Naive thymus-derived CD4-positive, alpha-beta T cell (primary cell): Measurements from ENCODE around the gene PFKL. TPM values are rescaled to one million over a fixed set of nuclear protein-coding genes. Genes with fewer than 3 reads are reported as not detected.

Experiments
- ATAC-seq: fragments of 150-1000 bp; cut with Tn5 transposase; 2 replicates; pipeline ENCODE4 v1.10.0; 2021; ENCODE audit warnings: mild to moderate bottlenecking, moderate library complexity
- CTCF ChIA-PET: fragments of 350-600 bp; sonication (Branson Sonifier 250); formaldehyde crosslinking; loops from one replicate; lab custom pipeline; 2021; ENCODE audit warnings: antibody characterized with exemption; lab: Charles Lee
- POLR2A ChIA-PET: fragments of 350-600 bp; sonication (Branson Sonifier 250); formaldehyde crosslinking; loops from one replicate; lab custom pipeline; 2021; ENCODE audit warnings: antibody characterized with exemption, inconsistent platforms; lab: Charles Lee
- DNase-seq, 9 donors: peaks; one replicate each; pipeline versions ENCODE4 v3.0.0 to v3.0.0-alpha.2; 2020 to 2022; ENCODE audit warnings: mixed read lengths in 1 of 9
- H3K27ac ChIP-seq: one replicate; pipeline ENCODE4 v1.7.0; 2013; ENCODE audit warnings: mild to moderate bottlenecking, low read depth, low read length, moderate library complexity
- H3K27me3 ChIP-seq, 2 donors: one replicate each; pipeline ENCODE4 v1.7.0; 2013; ENCODE audit warnings: low read length in 2 of 2, mild to moderate bottlenecking in 2 of 2, moderate library complexity in 2 of 2; ENCODE audit not compliant: control insufficient read depth in 2 of 2, insufficient read depth in 2 of 2
- H3K36me3 ChIP-seq, 3 experiments: 1 replicate in 2 of 3; 2 replicates in 1 of 3; pipeline ENCODE4 v1.7.0; 2013; ENCODE audit warnings: low read length in 3 of 3, mild to moderate bottlenecking in 3 of 3, moderate library complexity in 1 of 3; ENCODE audit not compliant: insufficient read depth in 3 of 3, control insufficient read depth in 2 of 3
- H3K4me1 ChIP-seq, 2 donors: one replicate each; pipeline ENCODE4 v1.7.0; 2013; ENCODE audit warnings: low read length in 2 of 2, mild to moderate bottlenecking in 2 of 2, moderate library complexity in 1 of 2; ENCODE audit not compliant: control insufficient read depth in 2 of 2, insufficient read depth in 2 of 2
- H3K4me3 ChIP-seq: 2 replicates; pipeline ENCODE4 v1.7.0; 2013; ENCODE audit warnings: mild to moderate bottlenecking, low read length
- H3K9me3 ChIP-seq, 3 experiments: 1 replicate in 2 of 3; 2 replicates in 1 of 3; pipeline ENCODE4 v1.7.0; 2013; ENCODE audit warnings: low read length in 3 of 3; ENCODE audit not compliant: control insufficient read depth in 2 of 3
- H3K27ac Mint-ChIP-seq, 9 donors: one replicate each; pipeline ENCODE4 v1.8.0; 2020 to 2022; ENCODE audit warnings: mixed read lengths in 9 of 9, mild to moderate bottlenecking in 8 of 9, moderate library complexity in 5 of 9, inconsistent platforms in 2 of 9
- H3K27me3 Mint-ChIP-seq, 5 donors: one replicate each; pipeline ENCODE4 v1.8.0; 2021 to 2022; ENCODE audit warnings: mixed read lengths in 5 of 5, mild to moderate bottlenecking in 1 of 5
- H3K36me3 Mint-ChIP-seq, 5 donors: one replicate each; pipeline ENCODE4 v1.8.0; 2020 to 2022; ENCODE audit warnings: mixed read lengths in 5 of 5, mild to moderate bottlenecking in 3 of 5, inconsistent platforms in 1 of 5
- H3K4me1 Mint-ChIP-seq, 7 donors: one replicate each; pipeline ENCODE4 v1.8.0; 2020 to 2022; ENCODE audit warnings: mixed read lengths in 7 of 7, mild to moderate bottlenecking in 3 of 7, inconsistent platforms in 1 of 7
- H3K4me3 Mint-ChIP-seq, 10 donors: one replicate each; pipeline ENCODE4 v1.8.0; 2020 to 2022; ENCODE audit warnings: mild to moderate bottlenecking in 10 of 10, mixed read lengths in 10 of 10, moderate library complexity in 6 of 10, inconsistent platforms in 2 of 10
- H3K9me3 Mint-ChIP-seq, 11 donors: one replicate each; pipeline ENCODE4 v1.8.0; 2020 to 2022; ENCODE audit warnings: mixed read lengths in 11 of 11, mild to moderate bottlenecking in 4 of 11, inconsistent platforms in 1 of 11, moderate library complexity in 1 of 11
- intact Hi-C, 2 donors: fragments of 100-400 bp; cut with micrococcal nuclease; formaldehyde crosslinking; loops; one replicate each; pipeline ENCODE4 v1.15.1; 2023
- polyA plus RNA-seq, 2 donors: library from polyadenylated mRNA; unstranded; fragments of 300-500 nt; fragmentation: Illumina TruSeq; gene quantifications; one replicate each; pipeline ENCODE4 v1.2.3, GENCODE V29; 2021
- total RNA-seq, 6 experiments: library from RNA in 5 of 6; stranded (reverse) in 5 of 6; gene quantifications; 1 replicate in 5 of 6; 2 replicates in 1 of 6; pipeline ENCODE4 v1.2.3 and lab custom pipeline; 2021 to 2026

PFKL gene
- total and polyA plus RNA-seq, 7 experiments from 2014 or later = 75.0 to 196 (median 109) TPM

DNA sequence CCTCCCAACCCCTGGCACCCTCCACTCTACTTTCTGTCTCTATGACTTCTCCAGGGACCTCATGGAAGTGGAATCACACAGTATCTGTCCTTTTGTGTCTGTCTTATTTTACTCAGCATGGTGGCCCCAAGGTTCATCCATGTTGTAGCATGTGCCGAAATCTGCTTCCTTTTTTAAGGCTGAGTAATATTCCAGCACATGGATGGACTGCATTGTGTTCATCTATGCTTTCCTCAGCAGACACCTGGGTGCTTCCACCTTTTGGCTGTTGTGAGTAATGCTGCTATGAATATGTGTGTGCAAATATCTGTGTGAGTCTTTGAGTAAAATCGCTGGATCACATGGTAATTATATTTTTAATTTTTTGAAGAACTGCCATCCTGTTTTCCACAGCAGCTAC lies 1.6 kb upstream of the PFKL start:
- intact Hi-C loops = loop anchor here in 1 of 2 donors (2.0 kb wide), 1 partner anchor 286 kb away; the partner anchor contains the start of gene TRAPPC10
- H3K9me3 Mint-ChIP-seq = no peaks in the 10 kb centered on the region
- H3K4me1 Mint-ChIP-seq = peaks cover 30 to 59% (median 44%) of the 10 kb centered on the region in 7 donors
- H3K27me3 Mint-ChIP-seq = no peaks in the 10 kb centered on the region
- peak in 1 of 9 donors; percentile 24 for DNase-seq
- ChIA-PET POLR2A (interaction anchor here (0.6 to 1.7 kb wide), 2 partner anchors 154 to 215 kb away, joined by 3 to 5 read pairs; no protein-coding TSS in a partner anchor), CTCF (interaction anchor here (0.6 to 1.8 kb wide), 10 partner anchors 9 to 322 kb away, joined by 3 to 5 read pairs (median 3); no protein-coding TSS in a partner anchor)
- peaks cover 22 to 55% of the 10 kb centered on the region in 2 donors for H3K4me1 ChIP-seq
- peak overlapping the region; percentile 21 to 95 (median 76) for H3K4me3 Mint-ChIP-seq
- no peaks in the 10 kb centered on the region for H3K9me3 ChIP-seq
- H3K27me3 ChIP-seq = no peaks in the 10 kb centered on the region
- H3K27ac Mint-ChIP-seq = peak overlapping the region in 8 of 9 donors; percentile 34 to 79 (median 66)
- no peak overlapping the region for H3K27ac ChIP-seq
- no peaks in the 10 kb centered on the region for H3K36me3 ChIP-seq
- no peak overlapping the region for H3K4me3 ChIP-seq
- no peak for ATAC-seq
- H3K36me3 Mint-ChIP-seq = peaks cover 0 to under 1% (median 0%) of the 10 kb centered on the region in 5 donors

GRCh38 chr21:44299085-44299457 lies 782 bp upstream of the PFKL start:
- peaks cover 0 to 1% (median 0%) of the 10 kb centered on the region in 3 experiments for H3K36me3 ChIP-seq
- CTCF ChIA-PET = interaction anchor here (1.2 to 1.8 kb wide), 2 partner anchors 15 to 235 kb away, joined by 3 to 5 read pairs; no protein-coding TSS in a partner anchor
- H3K36me3 Mint-ChIP-seq = peaks cover 0 to 1% (median 0%) of the 10 kb centered on the region in 5 donors

DNA sequence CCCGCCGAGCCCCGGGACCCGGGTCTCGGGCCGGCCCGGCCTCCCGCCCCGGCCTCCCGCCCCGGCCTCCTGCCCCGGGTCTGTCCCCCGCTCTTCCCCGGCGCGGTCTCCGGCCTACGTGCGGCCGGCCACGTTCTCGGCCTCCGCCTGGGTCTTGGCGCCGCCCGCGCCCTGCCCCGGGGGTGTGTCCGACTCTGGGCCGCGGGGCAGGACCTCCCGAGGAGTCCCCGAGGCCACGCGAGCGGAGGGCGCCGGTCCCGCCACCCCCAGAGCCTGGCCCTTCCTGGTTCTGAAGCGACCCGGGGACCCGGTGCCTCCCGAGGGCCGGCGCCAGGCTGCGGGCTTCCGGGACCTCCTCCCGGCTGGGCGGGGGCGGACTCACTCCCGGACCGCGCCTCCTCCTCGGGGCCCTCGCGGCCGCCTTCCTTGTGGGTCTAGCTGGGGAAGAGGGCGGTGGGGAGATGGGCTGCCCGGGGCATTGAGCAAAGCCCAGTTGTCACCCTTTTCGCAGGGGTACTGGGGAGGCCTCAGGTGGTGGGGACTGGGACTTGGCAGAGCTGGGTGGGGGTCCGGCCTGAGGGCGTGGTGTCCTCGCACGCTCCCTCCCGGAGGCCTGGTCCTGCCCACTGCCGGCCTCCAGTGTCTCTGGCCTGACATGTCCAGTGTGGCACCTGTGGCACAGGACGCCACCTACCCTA lies 558 bp downstream of the PFKL start:
- Mint-ChIP-seq H3K4me3 (peak overlapping the region; percentile 70 to 88 (median 83)), H3K27ac (peak overlapping the region; percentile 54 to 86 (median 73)), H3K27me3 (no peaks in the 10 kb centered on the region), H3K4me1 (peaks cover 41 to 66% (median 50%) of the 10 kb centered on the region in 7 donors), H3K9me3 (peaks cover 0 to 2% (median 0%) of the 10 kb centered on the region in 11 donors), H3K36me3 (peaks cover 0 to 5% (median 0%) of the 10 kb centered on the region in 5 donors)
- POLR2A ChIA-PET = interaction anchor here (0.5 to 0.6 kb wide), 2 partner anchors 38 kb away, joined by 3 to 4 read pairs; no protein-coding TSS in a partner anchor
- no peaks in the 10 kb centered on the region for H3K27me3 ChIP-seq
- peaks cover 0 to 4% (median 0%) of the 10 kb centered on the region in 3 experiments for H3K36me3 ChIP-seq
- peak overlapping the region; percentile 59 for H3K4me3 ChIP-seq
- intact Hi-C loops = loop anchor here (2.0 to 5.0 kb wide), 2 partner anchors 38 to 157 kb away; partner anchors contain the start of genes CFAP410 (in 1 of the 2) and LRRC3 (in 1 of the 2)
- H3K9me3 ChIP-seq = no peaks in the 10 kb centered on the region
- peak overlapping the region; percentile 80 for H3K27ac ChIP-seq
- CTCF ChIA-PET = no interaction called here
- H3K4me1 ChIP-seq = peaks cover 30 to 52% of the 10 kb centered on the region in 2 donors
- ATAC-seq (peak; percentile 62), DNase-seq (peak in 8 of 9 donors; percentile 23 to 78 (median 36))

More at GRCh38 chr21:44299085-44299457, 782 bp upstream of the PFKL start:
- Histone ChIP-seq H3K27me3 (no peaks in the 10 kb centered on the region), H3K9me3 (no peaks in the 10 kb centered on the region), H3K4me3 (peak overlapping the region; percentile 46), H3K4me1 (peaks cover 28 to 59% of the 10 kb centered on the region in 2 donors), H3K27ac (peak overlapping the region; percentile 80)
- ATAC-seq (no peak), DNase-seq (peak in 2 of 9 donors; percentile 33 to 49)
- intact Hi-C loops = loop anchor here in 1 of 2 donors (1.0 to 2.0 kb wide), 2 partner anchors 39 to 286 kb away; partner anchors contain the start of gene TRAPPC10
- POLR2A ChIA-PET = interaction anchor here (1.1 kb wide), 1 partner anchor 286 kb away, joined by 5 read pairs; no protein-coding TSS in a partner anchor
- peak overlapping the region; percentile 85 to 95 (median 91) for H3K4me3 Mint-ChIP-seq
- H3K27ac Mint-ChIP-seq = peak overlapping the region; percentile 91 to 97 (median 94)
- peaks cover 0 to 2% (median 0%) of the 10 kb centered on the region in 11 donors for H3K9me3 Mint-ChIP-seq
- no peaks in the 10 kb centered on the region for H3K27me3 Mint-ChIP-seq
- peaks cover 35 to 63% (median 48%) of the 10 kb centered on the region in 7 donors for H3K4me1 Mint-ChIP-seq

- H3K27me3 Mint-ChIP-seq = no peaks in the 10 kb centered on the region
- H3K9me3 ChIP-seq = no peaks in the 10 kb centered on the region
- peaks cover 41 to 66% (median 50%) of the 10 kb centered on the region in 7 donors for H3K4me1 Mint-ChIP-seq
- ChIA-PET CTCF (interaction anchor here (0.9 kb wide), 1 partner anchor 37 kb away, joined by 4 read pairs; no protein-coding TSS in a partner anchor), POLR2A (interaction anchor here (0.6 to 3.5 kb wide), 2 partner anchors 38 to 259 kb away, joined by 4 to 14 read pairs; partner anchors contain the start of gene CFAP410)
- no peaks in the 10 kb centered on the region for H3K27me3 ChIP-seq
- intact Hi-C loops = loop anchor here (2.0 to 5.0 kb wide), 2 partner anchors 38 to 156 kb away; partner anchors contain the start of genes CFAP410 (in 1 of the 2) and LRRC3 (in 1 of the 2)
- peaks cover 30 to 52% of the 10 kb centered on the region in 2 donors for H3K4me1 ChIP-seq
- peak overlapping the region; percentile 59 for H3K4me3 ChIP-seq
- DNase-seq (no peak), ATAC-seq (no peak)
- H3K27ac ChIP-seq = peak overlapping the region; percentile 80
- H3K9me3 Mint-ChIP-seq = peaks cover 0 to 2% (median 0%) of the 10 kb centered on the region in 11 donors
- peak overlapping the region; percentile 54 to 86 (median 73) for H3K27ac Mint-ChIP-seq
- H3K36me3 ChIP-seq = peaks cover 0 to 11% (median 0%) of the 10 kb centered on the region in 3 experiments
- peak overlapping the region; percentile 70 to 88 (median 83) for H3K4me3 Mint-ChIP-seq
- H3K36me3 Mint-ChIP-seq = peaks cover 0 to 5% (median 0%) of the 10 kb centered on the region in 5 donors
Observed at GRCh38 chr21:44301141-44301540, 1.3 kb downstream of the PFKL start.

- POLR2A ChIA-PET = interaction anchor here (3.5 kb wide), 1 partner anchor 38 kb away, joined by 14 read pairs; the partner anchor contains the start of gene CFAP410
- H3K36me3 ChIP-seq = peaks cover 0 to 19% (median 0%) of the 10 kb centered on the region in 3 experiments
- CTCF ChIA-PET = interaction anchor here (0.9 kb wide), 1 partner anchor 36 kb away, joined by 4 read pairs; no protein-coding TSS in a partner anchor
- no peaks in the 10 kb centered on the region for H3K9me3 ChIP-seq
- peaks cover 41 to 66% (median 50%) of the 10 kb centered on the region in 7 donors for H3K4me1 Mint-ChIP-seq
- H3K4me3 ChIP-seq = no peak overlapping the region
- H3K4me3 Mint-ChIP-seq = peak overlapping the region; percentile 27 to 88 (median 76)
- H3K36me3 Mint-ChIP-seq = peaks cover 0 to 5% (median 0%) of the 10 kb centered on the region in 5 donors
- peak overlapping the region; percentile 47 for H3K27ac ChIP-seq
- no peaks in the 10 kb centered on the region for H3K27me3 ChIP-seq
- H3K27ac Mint-ChIP-seq = peak overlapping the region; percentile 39 to 86 (median 70)
- H3K9me3 Mint-ChIP-seq = peaks cover 0 to 2% (median 0%) of the 10 kb centered on the region in 11 donors
- peaks cover 30 to 52% of the 10 kb centered on the region in 2 donors for H3K4me1 ChIP-seq
- no peak for ATAC-seq
- no peak for DNase-seq
- H3K27me3 Mint-ChIP-seq = no peaks in the 10 kb centered on the region
- intact Hi-C loops = loop anchor here (2.0 to 5.0 kb wide), 2 partner anchors 37 to 155 kb away; partner anchors contain the start of genes CFAP410 (in 1 of the 2) and LRRC3 (in 1 of the 2)
Observed at GRCh38 chr21:44301961-44302406, 2.1 kb downstream of the PFKL start.
